ENCODE results near the gene AVP. TPM values are rescaled to one million over a fixed set of nuclear protein-coding genes. Genes with fewer than 3 reads are reported as not detected.
"Not testable (repeated sequence)": the region's sequence is repeated elsewhere in the genome, so short reads cannot be mapped to it uniquely, and the experiment has no call there.

The AVP gene
- total RNA-seq, 1 donor from 2014 or later: not detected

DNA sequence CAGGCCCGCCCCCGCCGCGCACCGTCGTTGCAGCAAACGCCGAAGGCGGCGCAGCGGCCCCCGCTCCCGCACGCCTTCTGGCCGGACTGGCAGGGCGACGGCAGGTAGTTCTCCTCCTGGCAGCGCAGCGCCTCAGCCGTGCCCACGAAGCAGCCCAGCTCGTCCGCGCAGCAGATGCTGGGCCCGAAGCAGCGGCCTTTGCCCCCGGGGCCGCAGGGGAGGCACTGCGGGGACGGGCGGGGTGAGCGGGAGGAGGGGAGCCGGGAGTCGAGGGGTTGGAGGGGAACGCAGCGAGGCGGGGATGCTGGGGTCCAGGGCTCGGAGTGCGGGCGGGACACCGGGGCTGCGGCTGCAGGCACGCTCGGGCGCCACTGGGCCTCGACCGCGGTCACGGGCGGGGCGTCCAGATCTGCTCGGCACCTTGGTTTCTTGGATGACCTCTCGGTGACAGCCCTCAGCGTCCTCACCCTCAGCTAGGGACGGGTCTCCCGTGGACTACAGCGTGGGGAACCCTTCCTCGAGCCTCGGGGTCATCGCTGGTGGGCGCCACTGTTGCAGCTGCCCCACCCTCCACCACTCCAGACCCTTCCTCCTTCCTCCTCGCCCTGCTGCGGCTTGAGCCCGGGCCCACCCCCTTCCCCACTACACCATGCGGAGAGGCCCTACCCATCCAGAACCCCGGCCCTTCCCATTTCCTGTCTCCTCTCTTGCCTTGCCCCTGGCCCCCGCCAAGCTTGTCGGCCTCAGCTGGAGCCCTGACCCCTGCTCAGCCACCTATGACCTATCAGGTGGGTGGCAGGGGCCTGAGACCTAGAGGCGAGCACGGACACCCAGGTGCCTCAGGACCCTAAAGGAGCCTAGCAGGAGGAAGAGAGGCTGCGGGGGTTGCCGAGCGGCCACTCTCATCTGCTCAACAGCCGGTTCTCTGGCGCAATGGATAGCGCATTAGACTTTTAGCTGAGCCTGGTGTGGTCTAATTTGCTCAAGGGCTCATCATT lies 1.3 kb downstream of the AVP start:
- Mint-ChIP-seq H3K4me3 (peak overlapping the region; percentile 47), H3K9me3 (no peaks in the 10 kb centered on the region), H3K27me3 (ENCODE audit: low read depth) (peaks cover 67% of the 10 kb centered on the region)

DNA sequence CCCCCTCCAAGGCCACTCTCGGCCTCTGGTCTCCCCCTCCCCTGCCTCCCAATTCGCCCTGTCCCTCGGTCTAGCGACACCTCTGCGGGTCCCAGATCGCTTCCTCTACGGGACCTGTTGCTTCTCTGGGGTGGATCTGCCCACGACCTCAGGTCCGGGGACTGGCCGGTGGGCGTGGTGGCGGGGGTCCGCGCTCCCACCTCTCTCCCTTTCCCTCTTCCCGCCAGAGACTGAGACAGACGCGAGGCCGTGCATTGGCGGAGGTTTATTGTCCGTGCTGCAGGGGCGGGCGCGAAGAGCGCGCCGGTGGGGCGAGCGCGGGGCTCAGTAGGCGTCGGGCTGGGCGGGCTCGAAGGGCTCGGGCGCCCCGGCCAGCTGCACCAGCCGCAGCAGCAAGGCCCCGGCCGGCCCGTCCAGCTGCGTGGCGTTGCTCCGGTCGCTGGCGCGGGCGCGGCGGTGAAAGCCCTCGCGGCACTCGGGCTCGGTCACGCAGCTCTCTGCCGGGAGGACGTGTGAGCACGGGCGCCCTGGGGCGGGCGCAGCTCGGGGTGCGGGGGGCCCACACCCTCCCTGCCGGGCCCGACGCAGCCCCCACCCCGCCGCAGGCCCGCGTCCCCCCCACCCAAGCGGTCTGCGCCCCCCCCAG lies 2.1 kb downstream of the AVP start:
- TF ChIP-seq, protein P1, sequence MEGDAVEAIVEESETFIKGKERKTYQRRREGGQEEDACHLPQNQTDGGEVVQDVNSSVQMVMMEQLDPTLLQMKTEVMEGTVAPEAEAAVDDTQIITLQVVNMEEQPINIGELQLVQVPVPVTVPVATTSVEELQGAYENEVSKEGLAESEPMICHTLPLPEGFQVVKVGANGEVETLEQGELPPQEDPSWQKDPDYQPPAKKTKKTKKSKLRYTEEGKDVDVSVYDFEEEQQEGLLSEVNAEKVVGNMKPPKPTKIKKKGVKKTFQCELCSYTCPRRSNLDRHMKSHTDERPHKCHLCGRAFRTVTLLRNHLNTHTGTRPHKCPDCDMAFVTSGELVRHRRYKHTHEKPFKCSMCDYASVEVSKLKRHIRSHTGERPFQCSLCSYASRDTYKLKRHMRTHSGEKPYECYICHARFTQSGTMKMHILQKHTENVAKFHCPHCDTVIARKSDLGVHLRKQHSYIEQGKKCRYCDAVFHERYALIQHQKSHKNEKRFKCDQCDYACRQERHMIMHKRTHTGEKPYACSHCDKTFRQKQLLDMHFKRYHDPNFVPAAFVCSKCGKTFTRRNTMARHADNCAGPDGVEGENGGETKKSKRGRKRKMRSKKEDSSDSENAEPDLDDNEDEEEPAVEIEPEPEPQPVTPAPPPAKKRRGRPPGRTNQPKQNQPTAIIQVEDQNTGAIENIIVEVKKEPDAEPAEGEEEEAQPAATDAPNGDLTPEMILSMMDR (IDR thresholded peaks at IDR 0.05; ENCODE audit: unreplicated experiment): no peak
- DNase-seq (ENCODE audit: low spot score in 2 of 2, unreplicated experiment in 2 of 2): no peak
- no peaks in the 10 kb centered on the region for H3K4me1 Mint-ChIP-seq
- H3K36me3 Mint-ChIP-seq: no peaks in the 10 kb centered on the region
- no peaks in the 10 kb centered on the region for H3K9me3 Mint-ChIP-seq
- H3K27me3 Mint-ChIP-seq (ENCODE audit: low read depth): peaks cover 73% of the 10 kb centered on the region
- no peak overlapping the region for H3K27ac Mint-ChIP-seq
- peak overlapping the region; percentile 49 for H3K4me3 Mint-ChIP-seq

More for the DNA sequence above, 1.3 kb downstream of the AVP start:
- no peak for DNase-seq (ENCODE audit: low spot score in 2 of 2, unreplicated experiment in 2 of 2)
- Mint-ChIP-seq H3K27ac (no peak overlapping the region), H3K4me1 (no peaks in the 10 kb centered on the region), H3K36me3 (no peaks in the 10 kb centered on the region)
- TF ChIP-seq, protein P1 (IDR thresholded peaks at IDR 0.05; ENCODE audit: unreplicated experiment): no peak

GRCh38 chr20:3081641-3082040 lies 2.9 kb downstream of the AVP start:
- H3K27me3 Mint-ChIP-seq (ENCODE audit: low read depth): peaks cover 78% of the 10 kb centered on the region

GRCh38 chr20:3080939-3081388 lies 3.6 kb downstream of the AVP start:
- DNase-seq (ENCODE audit: low spot score in 2 of 2, unreplicated experiment in 2 of 2): no peak
- Mint-ChIP-seq H3K4me1 (no peaks in the 10 kb centered on the region), H3K27me3 (ENCODE audit: low read depth) (peaks cover 78% of the 10 kb centered on the region), H3K27ac (no peak overlapping the region), H3K4me3 (no peak overlapping the region), H3K36me3 (no peaks in the 10 kb centered on the region), H3K9me3 (no peaks in the 10 kb centered on the region)
- TF ChIP-seq, protein P1 (IDR thresholded peaks at IDR 0.05; ENCODE audit: unreplicated experiment): no peak

More at GRCh38 chr20:3081641-3082040, 2.9 kb downstream of the AVP start:
- no peaks in the 10 kb centered on the region for H3K36me3 Mint-ChIP-seq
- DNase-seq (ENCODE audit: low spot score in 2 of 2, unreplicated experiment in 2 of 2): no peak
- no peaks in the 10 kb centered on the region for H3K4me1 Mint-ChIP-seq
- peak overlapping the region; percentile 49 for H3K4me3 Mint-ChIP-seq
- no peak overlapping the region for H3K27ac Mint-ChIP-seq
- TF ChIP-seq, protein P1 (IDR thresholded peaks at IDR 0.05; ENCODE audit: unreplicated experiment): no peak
- no peaks in the 10 kb centered on the region for H3K9me3 Mint-ChIP-seq

DNA sequence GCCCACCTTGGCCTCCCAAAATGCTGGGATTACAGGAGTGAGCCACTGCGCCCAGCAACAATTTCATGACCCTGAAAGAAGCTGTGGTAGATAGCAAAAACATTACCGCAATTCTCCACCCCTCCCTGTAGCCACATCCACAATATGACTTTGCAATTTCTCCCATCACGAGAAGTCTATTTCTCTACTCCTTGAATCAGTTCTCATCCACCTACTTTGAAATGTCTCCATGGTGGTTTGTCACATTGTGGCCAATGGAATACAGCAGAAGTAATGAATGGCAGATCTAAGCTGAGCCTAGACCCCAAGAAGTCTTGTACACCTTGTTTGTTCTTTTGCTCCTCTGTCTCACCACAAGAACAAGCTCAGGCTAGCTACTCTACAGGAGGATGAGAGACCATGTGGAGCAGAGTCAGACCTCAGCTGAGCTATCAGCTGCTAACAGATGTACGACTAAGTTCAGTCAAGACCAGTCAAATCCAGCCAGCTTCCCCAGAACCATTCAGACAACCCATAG lies 6.8 kb downstream of the AVP start:
- TF ChIP-seq, protein P1 (IDR thresholded peaks at IDR 0.05; ENCODE audit: unreplicated experiment): no peak

DNA sequence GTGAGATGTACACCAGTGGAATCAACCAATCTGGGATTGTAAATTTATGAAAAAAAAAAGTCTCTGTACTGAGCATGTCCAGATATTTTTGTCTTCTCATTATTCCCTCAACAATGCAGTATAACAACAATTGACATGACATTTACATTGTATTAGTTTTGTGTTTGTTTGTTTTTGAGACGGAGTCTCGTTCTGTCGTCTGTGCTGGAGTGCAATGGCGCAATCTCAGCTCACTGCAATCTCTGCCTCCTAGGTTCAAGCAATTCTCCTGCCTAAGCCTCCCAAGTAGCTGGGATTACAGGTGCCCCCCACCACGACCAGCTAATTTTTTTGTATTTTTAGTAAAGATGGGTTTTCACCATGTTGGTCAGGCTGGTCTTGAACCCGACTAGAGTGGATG lies 9.2 kb downstream of the AVP start:
- H3K27ac Mint-ChIP-seq; H3K9me3 Mint-ChIP-seq; H3K4me3 Mint-ChIP-seq; DNase-seq (ENCODE audit: low spot score in 2 of 2, unreplicated experiment in 2 of 2); H3K36me3 Mint-ChIP-seq; H3K4me1 Mint-ChIP-seq: not testable (repeated sequence)
- H3K27me3 Mint-ChIP-seq (ENCODE audit: low read depth): peaks cover 68% of the 10 kb centered on the region

More for the DNA sequence above, 6.8 kb downstream of the AVP start:
- H3K9me3 Mint-ChIP-seq: no peaks in the 10 kb centered on the region
- no peak overlapping the region for H3K4me3 Mint-ChIP-seq
- no peaks in the 10 kb centered on the region for H3K36me3 Mint-ChIP-seq
- H3K27me3 Mint-ChIP-seq (ENCODE audit: low read depth): peaks cover 73% of the 10 kb centered on the region
- H3K4me1 Mint-ChIP-seq: no peaks in the 10 kb centered on the region
- no peak overlapping the region for H3K27ac Mint-ChIP-seq
- no peak for DNase-seq (ENCODE audit: low spot score in 2 of 2, unreplicated experiment in 2 of 2)

All from mesothelial cell of epicardium (in vitro differentiated cells).